GM21447 (cell line): ENCODE results near the gene GOLGA8S.
"Not testable (repeated sequence)": the region's sequence is repeated elsewhere in the genome, so short reads cannot be mapped to it uniquely, and the experiment has no call there.

Experiments used
- ATAC-seq: cut with Tn5 transposase; IDR thresholded peaks from one replicate; pipeline ENCODE4 v1.9.1; 2021; ENCODE audit not compliant: unreplicated experiment

Gene GOLGA8S

DNA sequence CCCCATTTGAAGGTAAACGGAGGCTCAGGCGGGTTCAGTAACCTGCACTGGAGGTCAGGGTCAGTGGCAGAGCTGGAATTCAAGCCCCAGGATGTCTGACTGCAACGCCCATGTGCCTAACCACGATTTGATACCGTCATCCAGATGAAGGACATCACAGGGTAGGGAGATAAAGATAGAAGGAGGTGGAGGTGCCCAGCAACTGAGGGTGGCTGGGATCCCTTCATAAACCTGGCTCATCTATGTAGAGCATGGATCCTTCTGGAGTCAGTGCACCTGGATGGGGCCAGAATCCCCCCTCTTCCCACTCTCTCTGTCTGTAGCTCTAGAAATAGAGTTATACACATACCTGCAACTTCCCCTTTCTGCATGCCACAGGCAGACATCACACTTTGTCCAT lies 41.3 kb downstream of the GOLGA8S start:
- no peak for ATAC-seq

DNA sequence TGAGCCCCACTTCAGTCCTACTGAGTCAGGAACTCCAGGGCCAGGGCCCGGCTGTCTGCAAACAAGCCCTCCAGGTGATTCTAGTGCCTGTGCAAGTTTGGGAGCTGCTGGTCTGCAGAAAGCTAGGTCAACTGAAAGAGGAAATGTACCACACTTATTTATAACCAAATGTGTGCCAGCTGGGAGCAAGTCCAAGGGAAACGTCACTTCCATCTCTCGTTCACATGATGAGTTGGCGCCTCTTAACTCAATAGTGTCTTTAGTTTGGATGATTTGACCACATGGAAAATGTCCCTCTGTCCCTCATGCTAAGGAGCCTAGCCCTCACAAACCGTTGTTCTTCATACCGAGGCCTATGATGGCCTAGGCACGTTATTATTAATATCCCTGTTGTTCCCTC lies 43.2 kb downstream of the GOLGA8S start:
- ATAC-seq, result no peak

DNA sequence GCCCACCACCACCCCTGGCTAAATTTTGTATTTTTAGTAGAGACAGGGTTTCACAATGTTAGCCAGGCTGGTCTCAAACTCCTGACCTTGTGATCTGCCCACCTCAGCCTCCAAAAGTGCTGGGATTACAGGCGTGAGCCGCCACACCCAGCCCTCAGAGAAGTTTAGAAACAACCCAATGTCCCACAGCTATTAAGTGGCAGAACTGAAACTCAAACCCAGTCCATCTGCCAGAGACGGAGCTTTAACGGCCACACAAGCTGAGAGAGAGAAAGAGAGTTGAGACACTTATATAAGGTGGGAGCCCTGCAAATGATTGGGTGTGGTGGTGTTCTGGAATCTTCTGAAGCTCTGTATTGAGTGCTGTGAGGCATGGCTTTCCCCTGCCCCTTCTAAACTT lies 43.8 kb downstream of the GOLGA8S start:
- not testable (repeated sequence) for ATAC-seq

DNA sequence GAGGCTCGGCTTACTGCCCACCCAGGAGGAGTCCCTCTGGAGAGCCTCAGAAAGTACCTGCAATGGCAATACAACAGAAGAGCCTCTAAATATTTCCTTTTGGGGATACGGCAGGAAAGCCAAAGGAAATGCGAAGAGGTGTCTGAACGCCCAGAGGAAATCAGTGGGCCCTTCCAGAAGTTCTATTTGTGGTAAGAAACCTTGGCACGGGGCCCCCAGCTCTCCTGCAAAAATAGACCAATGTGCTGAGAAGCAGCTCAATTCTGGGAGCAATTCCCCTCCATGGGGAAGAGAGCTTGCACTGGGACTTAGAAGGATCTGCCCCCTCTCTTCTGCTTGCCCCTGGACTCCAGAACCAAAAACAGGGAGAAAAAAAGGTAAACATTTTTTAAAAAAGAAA lies 44.7 kb downstream of the GOLGA8S start:
- not testable (repeated sequence) for ATAC-seq

- ATAC-seq, result no peak
Measured at GRCh38 chr15:23401627-23402026, 47.1 kb downstream of the GOLGA8S start.

DNA sequence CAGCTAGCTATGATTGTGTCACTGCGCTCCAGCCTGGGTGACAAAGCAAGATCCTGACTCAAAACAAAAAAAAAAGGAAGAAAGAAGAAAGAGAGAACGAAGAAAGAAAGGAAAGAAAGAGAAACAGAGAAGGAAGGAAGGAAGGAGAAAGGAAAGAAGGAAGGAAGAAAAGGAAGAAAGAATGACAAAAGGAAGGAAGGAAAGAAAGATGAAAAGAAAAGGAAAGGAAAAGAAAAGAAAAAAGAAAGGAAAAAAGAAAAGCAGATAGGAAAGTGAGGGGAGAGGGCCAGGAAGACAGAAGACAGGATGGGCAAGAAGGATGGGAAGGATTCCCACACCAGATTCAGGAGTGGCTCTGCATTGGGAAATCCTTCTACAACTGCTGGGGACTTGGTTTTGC lies 47.6 kb downstream of the GOLGA8S start:
- no peak for ATAC-seq

GRCh38 chr15:23402544-23402943 lies 48.0 kb downstream of the GOLGA8S start:
- no peak for ATAC-seq

GRCh38 chr15:23403550-23403949 lies 49.0 kb downstream of the GOLGA8S start:
- ATAC-seq, result no peak

GRCh38 chr15:23411841-23412240 lies 57.3 kb downstream of the GOLGA8S start:
- no peak for ATAC-seq

DNA sequence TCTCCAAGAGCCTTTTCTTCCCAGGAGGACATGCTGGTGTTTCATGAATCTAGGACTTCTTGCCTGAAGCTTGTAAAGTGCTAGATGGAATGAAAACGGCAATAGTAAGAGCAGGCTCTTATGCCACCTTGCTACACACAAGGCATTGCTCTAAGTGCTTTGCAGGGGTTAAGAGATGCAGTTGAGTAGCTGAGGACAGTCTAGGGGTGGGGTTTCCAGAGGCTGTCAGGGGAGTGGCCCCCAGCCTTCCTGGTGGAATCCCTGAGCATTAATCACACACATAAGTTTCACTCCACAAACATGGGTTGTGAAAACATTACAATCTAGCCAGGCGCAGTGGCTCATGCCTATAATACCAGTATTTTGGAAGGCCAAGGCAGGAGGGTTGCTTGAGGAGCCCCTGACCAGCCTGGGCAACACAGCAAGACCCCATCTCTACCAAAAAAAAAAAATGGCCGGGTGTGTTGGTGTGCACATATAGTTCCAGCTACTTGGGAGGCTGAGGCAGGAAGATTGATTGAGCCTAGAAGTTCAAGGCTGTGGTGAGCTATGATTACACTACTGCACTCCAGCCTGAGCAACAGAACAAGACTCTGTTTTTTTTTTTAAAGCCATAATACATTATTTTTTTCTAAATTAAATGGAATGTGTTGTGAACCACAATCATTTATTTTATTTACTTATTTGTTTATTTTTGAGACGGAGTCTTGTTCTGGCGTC lies 58.5 kb downstream of the GOLGA8S start:
- ATAC-seq, result not testable (repeated sequence)
